DND-41 (cell line): Measurements from ENCODE around the gene FAM168A.

Source experiments
- ATAC-seq: fragments of 200-7000 bp; cut with Tn5 transposase; 3 replicates; pipeline ENCODE4 v1.9.1; 2021; ENCODE audit warnings: low read depth; ENCODE audit not compliant: insufficient read depth
- DNase-seq: peaks from one replicate; pipeline ENCODE4 v3.0.0-alpha.2; 2020
- H2AFZ ChIP-seq: 2 replicates; pipeline ENCODE4 v1.6.0; 2012; ENCODE audit warnings: low read depth, low read length
- H3K27ac ChIP-seq: 2 replicates; pipeline ENCODE4 v1.5.1; 2012; ENCODE audit warnings: low read length, inconsistent platforms
- H3K27me3 ChIP-seq: fragments of 200-600 bp; sonication (generic); 2 replicates; pipeline ENCODE4 v1.6.0; 2012; ENCODE audit warnings: low read length, mild to moderate bottlenecking, inconsistent platforms; ENCODE audit not compliant: insufficient read depth, poor library complexity
- H3K36me3 ChIP-seq: 2 replicates; pipeline ENCODE4 v1.5.1; 2012; ENCODE audit warnings: low read length, inconsistent platforms; ENCODE audit not compliant: insufficient read depth
- H3K4me1 ChIP-seq: 2 replicates; pipeline ENCODE4 v1.5.1; 2012; ENCODE audit warnings: mild to moderate bottlenecking, low read length; ENCODE audit not compliant: insufficient read depth
- H3K4me2 ChIP-seq: 2 replicates; pipeline ENCODE4 v1.6.0; 2012; ENCODE audit warnings: mild to moderate bottlenecking, moderate library complexity, low read length, inconsistent platforms; ENCODE audit not compliant: insufficient read depth
- H3K4me3 ChIP-seq, 2 experiments: fragments of 200-600 bp in 1 of 2; shearing (Covaris generic) in 1 of 2; 2 replicates each; pipeline ENCODE4 v1.5.1; 2012 to 2016; ENCODE audit warnings: inconsistent platforms in 2 of 2, low read length in 2 of 2, mild to moderate bottlenecking in 2 of 2, low read depth in 1 of 2, moderate library complexity in 1 of 2
- H3K79me2 ChIP-seq: 2 replicates; pipeline ENCODE4 v1.6.0; 2012; ENCODE audit warnings: low read length, inconsistent platforms; ENCODE audit not compliant: insufficient read depth
- H3K9ac ChIP-seq: 2 replicates; pipeline ENCODE4 v1.6.0; 2012; ENCODE audit warnings: low read depth, mild to moderate bottlenecking, inconsistent platforms, low read length, moderate library complexity
- H3K9me3 ChIP-seq: 2 replicates; pipeline ENCODE4 v1.5.1; 2012; ENCODE audit warnings: low read length, moderate library complexity, mild to moderate bottlenecking, inconsistent platforms; ENCODE audit not compliant: insufficient read depth, severe bottlenecking
- H4K20me1 ChIP-seq: 2 replicates; pipeline ENCODE4 v1.6.0; 2012; ENCODE audit warnings: low read length; ENCODE audit not compliant: insufficient read depth
- CTCF ChIP-seq: IDR thresholded peaks from 2 replicates; pipeline ENCODE4 v1.5.1; 2012; ENCODE audit warnings: borderline replicate concordance, low read length, moderate library complexity, mild to moderate bottlenecking; ENCODE audit not compliant: poor library complexity, severe bottlenecking; ENCODE audit errors: extremely low read depth
- EZH2 ChIP-seq: IDR thresholded peaks from 3 replicates; pipeline ENCODE4 v1.6.1; 2012; ENCODE audit warnings: borderline replicate concordance, low read depth, mild to moderate bottlenecking, moderate library complexity, low read length, inconsistent platforms; ENCODE audit not compliant: severe bottlenecking

Gene FAM168A

GRCh38 chr11:73519266-73519665, 78.6 kb downstream of the FAM168A start:
- Histone ChIP-seq H3K79me2 (peaks cover 23% of the 10 kb centered on the region), H3K4me1 (peaks cover 38% of the 10 kb centered on the region), H4K20me1 (no peaks in the 10 kb centered on the region), H3K4me2 (no peak overlapping the region), H3K36me3 (no peaks in the 10 kb centered on the region; the same call in 1 of the 2 replicates), H3K27ac (no peak overlapping the region), H3K27me3 (no peaks in the 10 kb centered on the region), H2AFZ (no peak overlapping the region), H3K9me3 (no peaks in the 10 kb centered on the region), H3K9ac (no peak overlapping the region), H3K4me3 (no peak overlapping the region)
- TF ChIP-seq CTCF (no peak), EZH2 (no peak)
- ATAC-seq (no peak), DNase-seq (no peak)

GRCh38 chr11:73518195-73518594, 79.7 kb downstream of the FAM168A start:
- H3K9ac ChIP-seq = no peak overlapping the region
- no peak for TF ChIP-seq EZH2
- TF ChIP-seq CTCF = no peak
- DNase-seq = no peak
- H2AFZ ChIP-seq = no peak overlapping the region
- no peaks in the 10 kb centered on the region; the same call in 1 of the 2 replicates for H3K36me3 ChIP-seq
- H4K20me1 ChIP-seq = no peaks in the 10 kb centered on the region
- ATAC-seq = no peak
- H3K27me3 ChIP-seq = no peaks in the 10 kb centered on the region
- no peaks in the 10 kb centered on the region for H3K9me3 ChIP-seq
- no peak overlapping the region for H3K27ac ChIP-seq
- H3K4me2 ChIP-seq = no peak overlapping the region
- H3K79me2 ChIP-seq = peaks cover 29% of the 10 kb centered on the region
- no peak overlapping the region for H3K4me3 ChIP-seq
- H3K4me1 ChIP-seq = peaks cover 38% of the 10 kb centered on the region

- no peak overlapping the region for H3K9ac ChIP-seq
- no peaks in the 10 kb centered on the region for H3K9me3 ChIP-seq
- no peaks in the 10 kb centered on the region; the same call in 1 of the 2 replicates for H3K36me3 ChIP-seq
- no peaks in the 10 kb centered on the region for H3K27me3 ChIP-seq
- no peak overlapping the region for H3K27ac ChIP-seq
- H3K79me2 ChIP-seq = peaks cover 29% of the 10 kb centered on the region
- DNase-seq (no peak), ATAC-seq (no peak)
- peaks cover 18% of the 10 kb centered on the region for H3K4me1 ChIP-seq
- no peak overlapping the region for H2AFZ ChIP-seq
- TF ChIP-seq EZH2 (no peak), CTCF (no peak)
- H3K4me2 ChIP-seq = no peak overlapping the region
- H4K20me1 ChIP-seq = no peaks in the 10 kb centered on the region
- H3K4me3 ChIP-seq = no peak overlapping the region
Observed at GRCh38 chr11:73516080-73516479, 81.8 kb downstream of the FAM168A start.

- no peaks in the 10 kb centered on the region for H4K20me1 ChIP-seq
- ATAC-seq (no peak), DNase-seq (no peak)
- no peaks in the 10 kb centered on the region for H3K9me3 ChIP-seq
- H3K9ac ChIP-seq = no peak overlapping the region
- H3K4me2 ChIP-seq = no peak overlapping the region
- H3K27ac ChIP-seq = no peak overlapping the region
- H3K4me3 ChIP-seq = no peak overlapping the region
- TF ChIP-seq EZH2 (no peak), CTCF (no peak)
- no peaks in the 10 kb centered on the region for H3K27me3 ChIP-seq
- H2AFZ ChIP-seq = no peak overlapping the region
- H3K79me2 ChIP-seq = peaks cover 19% of the 10 kb centered on the region
- no peaks in the 10 kb centered on the region for H3K4me1 ChIP-seq
- peaks cover 2% of the 10 kb centered on the region for H3K36me3 ChIP-seq
Observed at GRCh38 chr11:73513707-73514106, 84.2 kb downstream of the FAM168A start.
